ENCODE data around the gene NETO1.

Gene NETO1

DNA sequence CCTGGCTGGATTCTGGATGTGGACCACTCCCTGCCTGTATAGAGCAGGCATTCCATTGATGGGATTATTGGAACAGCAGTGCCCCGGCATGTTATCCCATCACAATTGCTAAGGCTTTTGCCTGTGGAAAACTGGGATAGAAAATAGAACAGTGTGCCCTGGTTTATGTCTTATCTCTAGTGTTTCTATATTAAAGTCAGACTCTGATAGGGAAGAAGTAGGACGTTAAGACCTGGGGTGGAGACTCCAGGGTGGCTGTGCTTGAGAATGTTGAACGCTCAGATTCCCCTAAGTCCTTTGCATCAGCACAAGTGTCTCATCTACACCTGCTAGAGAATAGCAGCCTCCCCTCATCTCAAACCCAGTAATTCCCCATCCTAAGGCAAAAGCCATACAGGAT lies 10.8 kb upstream of the NETO1 start:
- DNase-seq (ENCODE audit: insufficient read length, low spot score) (no peak), FAIRE-seq (no peak)
- TF ChIP-seq, protein P1, sequence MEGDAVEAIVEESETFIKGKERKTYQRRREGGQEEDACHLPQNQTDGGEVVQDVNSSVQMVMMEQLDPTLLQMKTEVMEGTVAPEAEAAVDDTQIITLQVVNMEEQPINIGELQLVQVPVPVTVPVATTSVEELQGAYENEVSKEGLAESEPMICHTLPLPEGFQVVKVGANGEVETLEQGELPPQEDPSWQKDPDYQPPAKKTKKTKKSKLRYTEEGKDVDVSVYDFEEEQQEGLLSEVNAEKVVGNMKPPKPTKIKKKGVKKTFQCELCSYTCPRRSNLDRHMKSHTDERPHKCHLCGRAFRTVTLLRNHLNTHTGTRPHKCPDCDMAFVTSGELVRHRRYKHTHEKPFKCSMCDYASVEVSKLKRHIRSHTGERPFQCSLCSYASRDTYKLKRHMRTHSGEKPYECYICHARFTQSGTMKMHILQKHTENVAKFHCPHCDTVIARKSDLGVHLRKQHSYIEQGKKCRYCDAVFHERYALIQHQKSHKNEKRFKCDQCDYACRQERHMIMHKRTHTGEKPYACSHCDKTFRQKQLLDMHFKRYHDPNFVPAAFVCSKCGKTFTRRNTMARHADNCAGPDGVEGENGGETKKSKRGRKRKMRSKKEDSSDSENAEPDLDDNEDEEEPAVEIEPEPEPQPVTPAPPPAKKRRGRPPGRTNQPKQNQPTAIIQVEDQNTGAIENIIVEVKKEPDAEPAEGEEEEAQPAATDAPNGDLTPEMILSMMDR (IDR thresholded peaks at IDR 0.05; ENCODE audit: insufficient read depth, missing control alignments): no peak

DNA sequence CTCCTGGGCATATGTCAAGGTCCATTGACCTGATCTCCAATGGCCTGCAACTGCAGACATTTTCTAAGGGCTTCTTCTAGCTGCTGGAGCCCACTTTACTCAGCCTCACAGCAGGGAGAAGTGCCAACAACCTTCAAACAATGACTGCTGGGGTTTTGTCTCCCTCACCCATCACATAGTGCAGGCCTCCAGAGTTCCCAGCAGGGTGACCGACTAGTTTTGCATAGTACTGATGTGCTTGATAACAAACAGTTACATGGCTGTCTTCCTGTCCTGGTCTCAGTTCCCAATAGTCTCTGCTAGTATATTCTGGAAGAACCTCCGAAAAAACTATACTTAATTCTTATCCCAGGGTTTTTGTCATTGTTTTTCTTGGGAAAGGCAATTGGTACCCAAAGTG lies 10.4 kb upstream of the NETO1 start:
- TF ChIP-seq, protein P1 (IDR thresholded peaks at IDR 0.05; ENCODE audit: insufficient read depth, missing control alignments): no peak
- no peak for FAIRE-seq
- DNase-seq (ENCODE audit: insufficient read length, low spot score): no peak

DNA sequence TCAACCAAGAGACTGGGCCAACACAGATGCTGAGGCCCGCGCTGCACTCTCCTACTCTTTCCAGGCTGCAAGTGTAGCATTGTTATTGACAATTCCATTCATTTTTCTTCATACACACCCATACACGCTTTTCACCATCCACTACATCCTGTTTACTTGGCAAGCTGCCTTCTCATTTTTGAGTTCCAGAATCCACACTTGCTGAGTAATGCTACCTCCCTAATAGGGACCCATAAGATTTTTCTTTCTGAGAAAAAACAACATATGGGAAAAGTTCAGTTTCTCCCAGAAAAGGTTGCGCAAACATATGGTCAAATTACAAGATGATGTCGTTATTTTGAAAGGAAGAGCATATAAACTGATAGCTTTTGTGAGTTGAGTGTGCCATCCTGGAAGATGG lies 3.3 kb upstream of the NETO1 start:
- FAIRE-seq: no peak
- DNase-seq (ENCODE audit: insufficient read length, low spot score): no peak
- TF ChIP-seq, protein P1 (IDR thresholded peaks at IDR 0.05; ENCODE audit: insufficient read depth, missing control alignments): no peak

DNA sequence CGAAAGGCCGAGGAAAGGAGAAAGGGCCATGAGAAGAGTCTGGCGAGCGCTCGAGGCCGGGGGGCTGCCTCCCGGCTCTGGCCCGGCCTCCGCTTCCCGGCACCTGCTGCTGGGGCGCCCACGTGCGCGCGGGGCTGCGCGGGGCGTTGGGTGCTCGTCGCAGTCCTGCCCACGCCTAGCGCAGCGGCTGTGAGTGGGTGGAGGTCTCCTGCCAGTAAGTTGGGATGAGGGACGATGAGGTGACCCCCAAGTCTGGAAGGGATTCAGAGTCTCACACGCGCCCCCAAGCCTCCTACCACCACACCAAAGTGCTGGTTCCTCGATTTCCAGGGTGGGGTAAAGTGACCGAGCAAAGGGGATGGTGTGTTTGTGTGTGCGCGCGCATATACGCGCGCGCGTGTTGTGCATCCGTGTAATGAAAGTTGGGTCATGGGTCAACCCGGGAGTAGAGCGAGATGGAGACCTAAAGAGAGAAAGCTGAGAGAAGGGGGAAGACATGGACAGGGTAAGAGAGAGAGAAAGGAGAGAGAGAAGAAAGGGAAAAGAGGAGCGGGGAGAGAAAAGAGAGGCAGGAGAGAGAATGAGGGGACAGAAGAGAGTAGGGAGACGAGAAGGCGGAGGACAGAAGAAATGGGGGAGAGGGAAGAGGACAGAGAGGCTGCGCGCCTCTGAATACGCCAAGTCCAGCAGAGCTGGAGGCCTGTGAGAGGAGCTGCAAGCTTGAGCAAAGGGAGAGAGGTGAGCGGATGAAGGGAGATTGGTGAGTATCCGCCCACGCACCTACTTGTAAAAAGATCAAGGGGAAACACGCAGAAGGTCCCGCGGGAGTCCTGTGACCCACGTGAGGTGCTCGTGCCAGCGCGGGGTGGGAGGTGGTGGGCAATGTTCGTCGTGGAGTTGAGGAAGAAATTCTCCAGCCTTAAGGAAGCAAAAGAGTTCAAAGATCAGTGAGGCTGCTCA lies 1.7 kb upstream of the NETO1 start:
- FAIRE-seq (no peak), DNase-seq (ENCODE audit: insufficient read length, low spot score) (no peak)
- TF ChIP-seq, protein P1 (IDR thresholded peaks at IDR 0.05; ENCODE audit: insufficient read depth, missing control alignments): no peak

DNA sequence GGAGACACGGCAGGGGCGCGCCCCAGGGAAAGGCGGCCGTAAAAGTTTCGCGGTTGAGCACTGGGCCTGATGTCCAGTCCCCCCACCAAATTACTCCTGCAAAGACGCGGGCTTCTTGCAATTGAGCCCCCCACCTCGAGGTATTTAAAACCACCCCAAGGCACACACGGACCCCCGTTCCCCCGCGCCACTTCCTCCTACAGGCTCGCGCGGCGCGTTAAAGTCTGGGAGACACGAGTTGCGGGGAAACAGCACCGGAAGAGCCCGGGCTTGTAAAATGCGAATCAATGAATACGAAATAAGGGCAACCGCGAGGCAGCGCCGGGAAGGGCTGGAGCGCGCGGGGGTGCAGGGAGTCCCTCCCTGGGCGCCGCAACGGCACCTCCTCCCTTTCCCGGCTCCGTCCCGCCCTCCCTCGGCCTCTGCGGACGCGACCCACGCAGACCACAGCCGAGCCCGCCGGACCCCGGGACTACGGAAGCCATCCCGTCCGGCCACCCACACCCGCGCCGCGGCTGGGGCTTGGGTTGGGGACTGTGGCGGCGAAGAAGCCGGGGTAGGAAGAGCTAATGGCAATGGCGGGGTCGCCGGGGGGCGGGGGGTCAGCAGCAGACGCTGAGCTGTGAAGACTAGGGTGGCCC lies 918 bp upstream of the NETO1 start:
- TF ChIP-seq, protein P1 (IDR thresholded peaks at IDR 0.05; ENCODE audit: insufficient read depth, missing control alignments): no peak
- DNase-seq (ENCODE audit: insufficient read length, low spot score) (peak; percentile 53), FAIRE-seq (no peak)

DNA sequence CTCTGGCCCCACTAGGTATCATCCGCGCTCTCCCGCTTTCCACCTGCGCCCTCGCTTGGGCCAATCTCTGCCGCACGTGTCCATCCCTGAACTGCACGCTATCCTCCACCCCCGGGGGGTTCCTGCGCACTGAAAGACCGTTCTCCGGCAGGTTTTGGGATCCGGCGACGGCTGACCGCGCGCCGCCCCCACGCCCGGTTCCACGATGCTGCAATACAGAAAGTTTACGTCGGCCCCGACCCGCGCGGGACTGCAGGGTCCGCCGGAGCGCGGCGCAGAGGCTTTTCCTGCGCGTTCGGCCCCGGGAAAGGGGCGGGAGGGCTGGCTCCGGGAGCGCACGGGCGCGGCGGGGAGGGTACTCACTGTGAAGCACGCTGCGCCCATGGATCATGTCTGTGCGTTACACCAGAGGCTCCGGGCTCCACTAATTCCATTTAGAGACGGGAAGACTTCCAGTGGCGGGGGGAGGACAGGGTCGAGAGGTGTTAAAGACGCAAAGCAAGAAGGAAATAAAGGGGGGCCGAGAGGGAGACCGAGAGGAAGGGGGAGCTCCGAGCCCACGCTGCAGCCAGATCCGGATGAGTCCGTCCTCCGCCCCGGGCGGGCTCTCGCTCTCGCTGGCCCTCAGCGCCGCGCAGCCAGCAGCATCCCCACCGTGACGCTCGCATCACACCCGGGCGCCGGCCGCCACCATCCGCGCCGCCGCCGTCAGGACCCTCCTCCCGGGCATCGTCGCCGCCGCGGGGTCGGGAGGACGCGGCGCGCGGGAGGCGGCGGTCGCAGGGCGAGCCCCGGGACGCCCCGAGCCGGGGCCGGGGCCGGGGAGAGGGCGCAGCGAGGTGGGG lies 664 bp downstream of the NETO1 start:
- TF ChIP-seq, protein P1 (IDR thresholded peaks at IDR 0.05; ENCODE audit: insufficient read depth, missing control alignments): no peak
- FAIRE-seq (no peak), DNase-seq (ENCODE audit: insufficient read length, low spot score) (peak; percentile 78)

Data from D721Med (cell line).